Measurements from ENCODE around the gene TGFBR2.

Gene TGFBR2

DNA sequence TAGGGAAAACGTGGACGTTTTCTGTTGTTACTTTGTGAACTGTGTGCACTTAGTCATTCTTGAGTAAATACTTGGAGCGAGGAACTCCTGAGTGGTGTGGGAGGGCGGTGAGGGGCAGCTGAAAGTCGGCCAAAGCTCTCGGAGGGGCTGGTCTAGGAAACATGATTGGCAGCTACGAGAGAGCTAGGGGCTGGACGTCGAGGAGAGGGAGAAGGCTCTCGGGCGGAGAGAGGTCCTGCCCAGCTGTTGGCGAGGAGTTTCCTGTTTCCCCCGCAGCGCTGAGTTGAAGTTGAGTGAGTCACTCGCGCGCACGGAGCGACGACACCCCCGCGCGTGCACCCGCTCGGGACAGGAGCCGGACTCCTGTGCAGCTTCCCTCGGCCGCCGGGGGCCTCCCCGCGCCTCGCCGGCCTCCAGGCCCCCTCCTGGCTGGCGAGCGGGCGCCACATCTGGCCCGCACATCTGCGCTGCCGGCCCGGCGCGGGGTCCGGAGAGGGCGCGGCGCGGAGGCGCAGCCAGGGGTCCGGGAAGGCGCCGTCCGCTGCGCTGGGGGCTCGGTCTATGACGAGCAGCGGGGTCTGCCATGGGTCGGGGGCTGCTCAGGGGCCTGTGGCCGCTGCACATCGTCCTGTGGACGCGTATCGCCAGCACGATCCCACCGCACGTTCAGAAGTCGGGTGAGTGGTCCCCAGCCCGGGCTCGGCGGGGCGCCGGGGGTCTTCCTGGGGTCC lies at the start of gene TGFBR2:
Gene TGFBR2 (plus strand): TSS at position 301 of the 731 bp plus-strand sequence. CDS start 283 bp downstream, at position 584.
- DNase-seq: peak; percentile 84 to 87

DNA sequence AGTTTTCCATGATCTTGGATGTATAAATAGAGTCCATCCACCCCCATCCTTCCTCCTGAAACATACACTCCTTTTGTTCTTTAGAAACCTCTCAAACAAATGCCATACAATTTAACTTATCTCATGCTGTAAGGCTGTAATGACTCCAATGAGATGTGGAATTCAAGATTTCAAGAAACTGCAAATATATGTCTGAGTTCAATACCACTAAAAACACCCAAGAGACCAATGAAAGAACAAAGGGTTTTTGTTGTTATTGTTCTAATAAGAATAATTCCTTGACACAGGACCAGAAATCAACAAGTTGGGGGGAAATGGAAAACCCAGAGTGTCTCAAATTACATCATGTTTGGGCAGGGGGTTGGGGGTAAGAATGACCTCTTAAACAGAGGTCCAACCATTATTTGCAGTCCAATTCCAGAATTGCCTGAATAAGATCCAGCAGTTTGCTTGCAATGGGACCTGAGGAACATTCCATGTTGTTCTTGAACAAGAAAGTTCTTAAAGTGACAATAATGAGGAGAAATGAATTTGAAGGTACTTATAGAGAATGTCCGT lies 48.6 kb upstream of the TGFBR2 start:
- no peak for DNase-seq

DNA sequence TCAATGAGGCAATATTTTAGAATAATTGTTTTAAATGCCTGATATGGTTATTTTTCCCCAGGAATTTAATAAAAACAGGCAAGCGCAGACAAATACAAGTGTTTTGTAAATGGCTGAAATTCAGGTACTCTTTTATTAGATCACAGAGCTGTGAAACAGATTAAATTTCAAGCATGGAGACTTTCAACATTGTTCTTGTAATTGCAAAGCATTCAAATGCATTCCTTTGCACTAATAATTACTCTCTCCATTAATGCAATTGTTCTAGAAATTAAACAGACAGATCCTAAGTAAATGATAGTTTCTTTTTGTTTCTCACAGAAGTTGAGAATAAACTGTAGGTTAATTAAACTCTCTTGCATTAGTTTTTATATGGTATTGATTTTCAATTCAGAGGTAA lies 42.4 kb upstream of the TGFBR2 start:
- DNase-seq: no peak

DNA sequence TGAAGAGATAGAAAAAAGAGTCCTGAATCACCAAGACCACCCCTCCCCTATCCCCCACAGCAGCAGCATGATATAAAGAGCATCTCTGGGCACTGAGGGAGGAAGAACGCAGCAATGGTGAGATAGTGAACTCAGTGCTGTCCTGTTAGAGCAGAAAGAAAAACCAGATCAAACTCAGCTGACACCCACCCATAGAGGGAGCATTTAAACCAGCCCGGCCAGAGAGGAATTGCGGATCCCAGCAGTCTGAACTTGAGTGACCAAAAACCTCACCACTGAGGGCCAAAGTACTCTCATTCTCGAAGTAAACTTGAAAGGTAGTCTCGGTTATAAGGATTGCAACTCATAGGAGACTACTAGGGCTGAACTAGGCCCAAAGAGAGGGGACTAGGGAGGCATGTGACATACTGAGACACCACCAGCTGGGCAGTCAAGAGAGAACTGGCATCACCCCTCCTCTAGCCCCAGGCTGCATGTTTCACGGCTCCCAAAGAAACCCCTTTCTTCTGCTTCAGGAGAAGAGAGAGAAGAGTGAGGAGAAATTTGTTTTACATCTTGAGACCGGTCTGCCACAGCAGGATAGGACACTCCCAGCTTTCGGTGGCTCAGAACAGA lies 39.2 kb upstream of the TGFBR2 start:
- no peak for DNase-seq

DNA sequence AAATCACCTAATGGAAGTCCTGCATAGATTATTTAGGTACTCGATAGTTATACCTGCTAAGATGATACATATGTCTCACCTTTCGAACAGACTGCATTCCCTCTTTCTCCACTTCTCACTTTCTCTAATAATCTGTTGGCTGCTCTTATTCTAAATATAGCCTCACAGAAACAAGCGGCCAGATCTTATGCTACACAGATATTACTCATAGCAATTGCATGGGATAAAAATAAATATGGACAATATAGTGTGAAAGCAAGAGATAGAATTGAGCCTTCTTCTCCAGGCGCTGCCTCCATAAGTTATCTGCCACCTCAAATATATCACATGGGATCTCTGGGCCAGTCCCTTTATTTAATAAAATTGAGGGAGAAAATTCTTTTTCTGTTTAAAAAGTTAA lies 29.5 kb upstream of the TGFBR2 start:
- no peak for DNase-seq

DNA sequence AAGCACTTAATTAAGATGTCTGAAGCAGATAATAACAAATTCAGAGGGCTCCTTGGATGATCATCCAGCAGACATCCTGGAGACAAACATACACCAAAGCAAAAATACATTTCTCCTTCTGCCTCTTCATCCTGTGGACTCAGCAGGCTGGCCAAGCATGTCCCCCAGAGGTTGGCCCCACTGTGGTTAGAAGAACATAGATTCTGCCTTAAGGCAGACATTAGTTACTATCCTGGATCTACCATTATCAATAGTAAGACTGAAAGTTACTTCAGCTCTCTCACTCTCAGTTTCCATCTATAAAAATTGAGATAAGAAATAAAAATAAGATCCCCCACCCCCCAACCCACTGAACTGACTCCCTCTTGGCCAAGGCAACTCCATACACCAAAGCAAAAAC lies 28.6 kb upstream of the TGFBR2 start:
- DNase-seq: no peak

DNA sequence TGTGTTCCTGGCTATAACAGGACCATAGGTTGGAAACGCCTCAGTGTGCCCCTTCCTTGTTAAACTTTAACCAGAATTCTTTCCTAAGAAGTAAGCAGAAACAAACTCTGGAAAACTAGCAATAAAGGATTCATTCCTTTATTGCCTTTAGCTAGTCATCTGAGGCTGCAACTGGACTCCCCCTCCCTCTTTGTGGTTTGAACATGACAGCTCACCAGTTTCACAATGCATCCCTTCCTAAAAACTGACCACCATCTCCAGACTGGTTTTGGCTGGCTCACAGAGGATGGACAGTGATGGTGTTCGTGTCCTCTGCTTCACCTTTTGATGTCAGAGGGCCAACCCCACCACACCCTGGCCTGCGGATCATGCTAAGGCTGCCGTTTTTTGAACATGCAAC lies 27.9 kb upstream of the TGFBR2 start:
- DNase-seq: peak in 1 of 2 donors; percentile 53

DNA sequence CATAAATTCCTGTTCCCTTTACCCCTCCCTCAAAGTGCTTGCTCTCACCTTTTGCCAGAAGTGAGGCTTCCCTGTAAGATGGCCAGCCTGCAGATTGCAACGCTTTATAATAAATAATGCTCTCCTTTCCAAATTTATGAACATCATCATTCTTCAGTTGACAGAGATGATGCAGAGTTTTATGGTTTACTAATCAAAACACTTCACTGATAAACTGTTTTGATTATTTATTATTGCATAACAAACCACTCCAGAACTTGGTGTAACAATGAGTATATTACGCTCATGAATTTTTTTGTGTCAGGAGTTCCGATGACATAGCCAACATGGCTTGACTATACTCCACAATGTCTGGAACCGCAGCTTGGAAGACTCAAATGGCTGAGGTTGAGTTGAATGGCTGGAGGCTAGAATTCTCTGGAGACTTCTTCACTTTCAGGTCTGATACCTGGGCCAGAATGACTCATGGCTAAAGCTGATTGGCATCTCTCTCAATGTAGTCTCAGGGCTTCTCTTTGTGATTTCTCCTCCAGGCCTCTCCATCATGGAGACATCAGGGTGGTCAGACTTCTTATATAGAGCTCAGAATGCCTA lies 27.3 kb upstream of the TGFBR2 start:
- DNase-seq: no peak

DNA sequence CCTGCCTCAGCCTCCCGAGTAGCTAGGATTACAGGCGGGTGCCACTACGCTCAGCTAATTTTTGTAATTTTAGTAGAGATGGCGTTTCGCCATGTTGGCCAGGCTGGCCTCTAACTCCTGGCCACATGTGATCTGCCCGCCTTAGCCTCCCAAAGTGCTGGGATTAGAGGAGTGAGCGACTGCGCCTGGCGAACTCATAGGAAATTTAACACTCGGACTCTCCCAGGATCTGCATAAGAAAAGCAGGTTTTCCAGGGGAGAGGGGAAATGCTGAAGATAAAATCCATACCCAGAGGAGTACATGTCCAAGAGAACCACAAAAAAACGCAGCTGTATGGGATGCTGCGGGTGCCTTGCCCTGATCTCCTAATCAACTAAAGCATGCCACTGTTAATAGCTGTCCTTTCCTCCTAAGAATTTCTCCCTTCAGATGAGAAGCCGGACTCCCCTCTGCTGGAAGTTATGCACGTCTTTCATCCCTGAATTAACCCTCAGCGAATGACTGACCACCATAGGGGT lies 25.3 kb upstream of the TGFBR2 start:
- DNase-seq: no peak

DNA sequence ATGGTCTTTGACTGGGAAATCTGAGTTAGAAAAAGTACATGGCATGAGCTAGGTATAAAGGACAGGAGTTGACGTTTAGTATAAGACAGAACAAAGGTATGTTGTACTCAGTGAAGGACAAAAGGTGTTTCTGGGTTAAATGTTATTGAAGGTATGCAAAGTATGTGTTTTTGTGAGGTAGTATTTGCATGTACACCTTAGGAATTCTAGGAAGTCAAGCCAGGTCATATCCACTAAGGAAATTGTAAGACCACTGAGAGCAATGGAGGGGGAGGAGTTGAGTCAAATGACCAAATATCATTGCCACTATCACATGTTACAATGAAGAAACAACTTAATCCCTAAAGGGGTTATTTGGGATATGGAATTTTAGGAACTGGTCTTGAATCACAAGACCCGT lies 24.4 kb upstream of the TGFBR2 start:
- DNase-seq: no peak

DNA sequence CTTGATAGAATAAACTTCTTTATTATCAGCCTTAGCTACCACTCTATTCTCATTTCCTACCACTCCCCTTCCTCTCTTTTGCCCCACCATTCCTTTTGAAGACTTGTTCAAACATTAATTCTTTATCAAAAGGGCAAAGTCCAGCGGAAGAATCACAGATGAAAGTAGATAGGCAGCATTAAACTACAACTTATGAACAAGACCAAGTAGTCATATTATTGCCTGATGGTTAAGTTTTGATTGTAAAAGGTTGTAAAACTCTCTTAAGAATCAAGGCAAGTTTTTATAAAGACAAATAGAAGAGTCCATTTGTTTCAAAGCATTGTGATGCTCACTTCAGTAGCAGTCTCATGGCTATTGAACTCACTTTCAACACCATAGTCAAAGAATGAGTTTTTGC lies 22.4 kb upstream of the TGFBR2 start:
- DNase-seq: no peak

DNA sequence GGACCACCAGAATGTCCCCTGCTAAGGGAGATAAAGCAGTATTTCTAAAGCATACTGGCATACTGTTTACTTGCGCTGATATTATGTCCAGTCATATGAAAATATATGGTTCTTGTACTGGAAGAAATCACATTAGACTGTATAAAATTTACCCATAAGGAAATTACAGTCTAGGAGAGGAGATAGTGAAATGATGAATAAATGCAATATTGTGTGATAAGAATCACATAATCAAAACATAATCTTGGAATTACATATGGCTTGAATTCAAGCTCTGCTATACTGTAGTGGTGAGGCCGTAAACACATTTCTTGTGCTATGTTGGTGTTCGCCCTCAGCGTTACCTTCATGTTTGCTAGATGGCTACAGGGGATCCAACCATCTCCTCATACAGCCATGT lies 20.7 kb upstream of the TGFBR2 start:
- no peak for DNase-seq

DNA sequence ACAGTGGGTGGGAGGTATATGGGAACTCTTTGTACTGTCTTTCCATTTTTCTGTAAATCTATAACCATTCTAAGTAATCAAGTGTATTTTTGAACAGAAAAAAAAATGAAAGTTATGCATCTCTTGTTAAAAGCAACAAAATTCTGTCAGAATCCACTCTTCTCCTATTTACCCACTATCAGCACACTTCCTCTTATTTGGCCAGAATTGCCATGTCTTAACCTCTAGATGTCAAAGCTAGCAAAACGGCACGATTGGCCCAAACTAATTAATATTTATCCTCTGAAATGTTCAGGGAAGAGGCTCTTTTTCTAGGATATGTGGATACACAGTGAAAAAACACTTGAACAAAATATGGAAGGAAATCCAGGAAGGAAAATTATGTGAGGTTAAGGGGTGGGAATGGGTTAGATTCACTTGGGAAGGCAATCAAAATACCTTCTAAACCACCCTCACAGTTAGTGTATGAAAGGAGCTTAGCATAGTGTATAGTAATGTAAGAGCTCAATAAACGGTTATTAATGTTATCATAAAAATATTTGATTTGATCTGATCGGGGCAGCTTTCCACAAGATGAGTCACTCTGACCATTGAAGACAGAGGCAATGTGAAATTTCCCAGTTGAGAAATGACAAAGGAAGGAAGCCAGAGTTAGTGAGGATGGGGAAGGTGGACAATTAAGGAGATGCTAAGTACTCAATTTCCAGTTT lies 20.1 kb upstream of the TGFBR2 start:
- DNase-seq: no peak

DNA sequence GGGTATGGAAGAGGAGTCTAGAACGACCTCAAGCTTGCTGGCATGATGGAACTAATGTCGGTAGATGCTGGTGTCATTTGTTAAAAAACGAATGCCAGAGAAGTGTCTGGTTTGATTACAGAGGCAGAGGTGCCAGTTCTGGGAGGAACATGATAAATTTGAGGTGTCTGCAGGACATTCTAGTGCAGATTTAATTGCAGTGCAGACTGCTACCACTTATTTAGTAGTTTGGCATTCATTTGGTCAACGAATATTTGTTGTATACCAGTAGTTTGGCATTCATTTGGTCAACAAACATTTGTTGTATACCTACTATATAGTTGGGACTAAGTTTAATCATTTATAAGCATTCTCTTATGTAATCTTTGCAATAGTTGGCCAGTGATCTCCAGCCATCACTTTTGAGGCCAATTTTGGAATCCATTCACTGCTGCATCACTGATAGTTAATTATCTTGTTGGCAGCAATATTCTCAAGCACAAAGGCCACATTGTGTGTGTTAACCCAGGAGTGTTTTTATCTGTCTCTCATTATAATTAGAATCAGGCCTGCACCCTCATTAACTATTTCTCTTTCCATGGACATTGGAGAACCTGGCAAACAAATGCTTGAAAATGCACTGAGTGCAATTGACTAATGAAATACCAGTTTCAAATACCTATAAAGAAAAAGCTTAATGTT lies 19.5 kb upstream of the TGFBR2 start:
- DNase-seq: no peak

DNA sequence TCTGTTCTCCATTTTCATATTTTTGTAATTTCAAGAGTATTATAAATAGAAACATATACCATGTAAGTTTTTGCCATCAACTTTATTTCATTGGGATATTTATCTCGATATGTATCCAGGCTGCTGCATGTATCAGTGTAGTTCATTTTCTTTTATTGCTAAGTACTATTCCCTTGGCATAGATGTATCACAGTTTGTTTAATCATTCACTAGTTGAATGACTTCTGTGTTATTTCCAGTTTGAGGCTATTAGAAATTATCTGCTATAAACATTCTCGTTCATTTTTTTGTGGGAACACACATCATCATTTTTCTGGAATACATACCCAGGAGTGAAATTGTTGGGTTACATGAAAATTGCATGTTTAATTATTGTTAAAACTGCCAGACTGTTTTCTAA lies 18.5 kb upstream of the TGFBR2 start:
- DNase-seq: no peak

DNA sequence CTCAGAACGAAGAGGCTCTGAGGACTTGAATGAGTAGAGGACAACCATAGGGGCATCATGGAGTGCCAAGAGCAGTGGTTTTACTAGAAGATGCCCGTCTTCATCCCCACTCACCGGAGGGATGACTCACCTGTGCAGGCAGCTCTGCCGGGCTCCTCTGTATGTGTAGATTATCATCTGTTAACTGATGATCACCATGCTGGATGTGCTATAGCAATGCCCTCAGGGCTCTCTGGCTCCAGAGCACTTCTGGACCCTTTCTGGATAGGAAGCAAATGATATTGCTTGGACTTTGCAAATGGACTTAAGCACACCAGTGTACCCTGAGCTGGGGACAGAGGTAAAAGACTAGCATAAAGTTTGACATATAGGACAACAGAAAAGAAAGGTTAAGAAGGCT lies 10.2 kb upstream of the TGFBR2 start:
- no peak for DNase-seq

DNA sequence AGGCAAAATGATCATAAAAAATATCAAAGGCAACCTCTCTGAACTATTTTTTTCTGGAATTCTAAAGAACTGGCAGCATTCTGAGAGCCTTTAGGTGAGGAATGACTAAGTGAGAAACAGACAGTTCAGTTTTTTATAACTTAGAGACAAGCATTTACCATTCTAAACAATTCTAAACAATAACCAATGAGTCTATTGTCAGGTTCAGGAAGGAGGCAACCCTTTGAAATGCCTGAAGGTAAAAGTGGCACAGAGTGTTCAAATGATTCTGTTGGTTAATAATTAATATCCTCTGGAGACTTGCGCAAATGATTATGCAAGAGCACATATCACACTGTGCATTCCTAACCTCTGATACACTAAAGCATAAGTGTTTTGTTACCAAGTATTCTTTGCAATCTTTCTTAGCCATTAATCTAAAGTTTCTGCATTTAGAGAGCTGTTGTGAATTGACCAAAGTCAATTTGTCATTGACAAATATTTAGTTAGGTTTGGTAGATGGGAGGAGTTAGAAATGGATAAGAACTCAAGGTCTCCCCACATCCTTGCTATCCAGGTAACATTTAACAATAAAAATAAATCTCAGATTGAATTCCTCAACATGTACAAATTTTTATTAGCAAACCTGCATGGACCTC lies 9.2 kb upstream of the TGFBR2 start:
- DNase-seq: no peak

DNA sequence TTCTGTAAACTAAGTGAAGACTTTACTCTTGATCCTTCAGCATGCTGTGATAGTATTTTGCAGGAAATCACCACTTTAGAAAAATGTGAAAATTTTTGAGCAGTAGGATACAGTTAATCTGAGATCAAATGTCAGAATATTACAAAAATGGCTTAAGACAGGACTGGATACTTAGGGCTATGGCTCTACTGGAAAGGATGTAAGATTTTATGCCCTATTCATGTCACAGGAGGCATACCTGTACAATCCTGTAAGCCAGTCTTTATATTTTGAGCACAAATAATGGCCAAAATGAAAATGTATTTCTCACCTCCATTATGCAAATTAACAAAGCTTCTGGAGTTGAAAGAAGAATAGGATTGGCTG lies 8.6 kb upstream of the TGFBR2 start:
- no peak for DNase-seq

DNA sequence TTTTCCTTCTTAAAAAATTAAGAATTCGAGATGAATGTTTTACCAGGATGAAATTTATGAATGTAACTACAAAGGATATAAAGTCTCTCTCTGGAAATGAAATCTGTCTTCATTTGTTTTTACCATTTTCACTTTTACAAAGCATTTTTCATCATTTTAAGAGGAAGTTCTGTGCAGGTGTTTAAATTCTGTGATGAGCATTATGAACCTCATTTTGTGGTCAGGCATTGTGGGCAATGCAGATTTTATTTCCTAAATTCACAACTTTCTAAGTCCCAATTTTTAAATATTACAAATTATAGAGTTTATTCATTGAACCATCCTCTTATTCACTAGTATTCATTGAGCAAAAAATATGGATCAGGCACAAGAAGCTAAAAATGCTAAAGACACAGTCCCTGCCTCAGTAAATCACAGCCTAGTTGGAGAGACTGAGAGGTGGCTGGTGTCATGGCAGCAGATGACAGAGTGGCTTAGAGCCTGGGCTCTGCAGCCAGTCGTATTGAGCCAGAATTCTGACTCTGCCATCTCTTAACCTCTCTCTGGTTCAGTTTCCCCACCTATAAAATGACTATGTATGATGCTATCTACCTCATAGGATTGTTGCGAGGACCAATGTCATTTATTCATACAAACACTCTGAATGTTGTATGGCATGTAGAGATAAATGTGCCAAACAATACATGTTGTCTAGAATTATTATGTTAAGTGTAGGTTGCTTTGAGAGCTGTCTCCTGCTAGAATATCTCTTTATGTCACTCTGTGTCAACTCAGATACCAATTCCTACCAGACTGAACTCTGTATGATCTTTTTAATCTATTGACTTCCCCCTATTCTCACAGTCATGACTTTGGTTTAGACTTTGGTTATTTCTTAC lies 7.5 kb upstream of the TGFBR2 start:
- no peak for DNase-seq

DNA sequence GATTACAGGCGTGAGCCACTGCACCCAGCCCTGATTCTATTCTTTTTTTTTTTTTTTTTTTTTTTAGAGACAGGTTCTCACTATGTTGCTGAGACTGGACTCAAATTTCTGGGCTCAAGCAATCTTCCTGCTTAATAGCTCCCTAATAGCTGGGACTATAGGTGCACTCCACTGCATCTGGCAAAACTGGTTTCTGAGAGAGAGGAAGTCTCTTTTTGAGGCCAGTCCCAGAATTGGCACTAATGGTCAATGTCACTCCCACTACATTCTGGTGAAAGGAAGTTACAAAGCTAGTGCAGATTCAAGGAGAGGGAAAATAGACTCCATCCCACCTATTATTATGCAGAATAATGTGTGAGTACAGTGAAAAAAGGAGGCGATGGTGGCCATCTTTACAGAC lies 5.8 kb upstream of the TGFBR2 start:
- no peak for DNase-seq

DNA sequence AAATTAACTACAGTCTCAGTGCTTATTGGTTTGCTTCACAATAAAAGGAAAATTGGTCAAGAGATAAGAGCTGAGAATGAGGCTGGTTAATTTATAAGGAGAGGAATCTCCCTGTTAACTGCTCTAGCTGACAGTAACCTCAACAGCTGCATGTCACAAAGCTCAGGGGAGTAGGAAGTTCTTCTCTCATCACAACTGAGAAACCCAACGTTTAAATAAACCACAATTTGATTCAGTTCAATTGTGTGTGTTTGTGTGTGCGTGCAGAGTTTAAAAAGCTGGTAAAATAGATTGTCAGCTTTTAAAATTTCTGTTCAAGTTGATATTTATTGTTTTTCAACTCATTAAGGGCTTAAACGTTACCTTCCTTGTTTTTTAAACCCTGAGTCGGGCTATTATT lies 3.5 kb upstream of the TGFBR2 start:
- DNase-seq: no peak

Data from CD4-positive, alpha-beta T cell treated with Interferon alpha-2 for 1 hour (primary cell).